NCI-H510A treated with DMSO at 0.1 percent for 48 hours (cell line): ENCODE data around the gene MIB2.
A peak's percentile ranks its signal among the peaks of the same experiment; 100 is the strongest.
"Not testable (repeated sequence)": the region's sequence is repeated elsewhere in the genome, so short reads cannot be mapped to it uniquely, and the experiment has no call there.

Source experiments
- DNase-seq: peaks from one replicate; lab custom pipeline; 2025; lab: John Stamatoyannopoulos, UW

MIB2 gene

GRCh38 chr1:1627261-1627828 is 12.0 kb downstream of the MIB2 start:
- DNase-seq = no peak

- no peak for DNase-seq
Observed at GRCh38 chr1:1627829-1628753, 12.8 kb downstream of the MIB2 start.

- DNase-seq = no peak
Observed at GRCh38 chr1:1628754-1629429, 13.6 kb downstream of the MIB2 start.

- DNase-seq = no peak
Observed at GRCh38 chr1:1629430-1630190, 14.3 kb downstream of the MIB2 start.

GRCh38 chr1:1630191-1630964 is 15.1 kb downstream of the MIB2 start:
- peak; percentile 93 for DNase-seq

- DNase-seq = no peak
Observed at GRCh38 chr1:1630965-1631781, 15.9 kb downstream of the MIB2 start.

DNA sequence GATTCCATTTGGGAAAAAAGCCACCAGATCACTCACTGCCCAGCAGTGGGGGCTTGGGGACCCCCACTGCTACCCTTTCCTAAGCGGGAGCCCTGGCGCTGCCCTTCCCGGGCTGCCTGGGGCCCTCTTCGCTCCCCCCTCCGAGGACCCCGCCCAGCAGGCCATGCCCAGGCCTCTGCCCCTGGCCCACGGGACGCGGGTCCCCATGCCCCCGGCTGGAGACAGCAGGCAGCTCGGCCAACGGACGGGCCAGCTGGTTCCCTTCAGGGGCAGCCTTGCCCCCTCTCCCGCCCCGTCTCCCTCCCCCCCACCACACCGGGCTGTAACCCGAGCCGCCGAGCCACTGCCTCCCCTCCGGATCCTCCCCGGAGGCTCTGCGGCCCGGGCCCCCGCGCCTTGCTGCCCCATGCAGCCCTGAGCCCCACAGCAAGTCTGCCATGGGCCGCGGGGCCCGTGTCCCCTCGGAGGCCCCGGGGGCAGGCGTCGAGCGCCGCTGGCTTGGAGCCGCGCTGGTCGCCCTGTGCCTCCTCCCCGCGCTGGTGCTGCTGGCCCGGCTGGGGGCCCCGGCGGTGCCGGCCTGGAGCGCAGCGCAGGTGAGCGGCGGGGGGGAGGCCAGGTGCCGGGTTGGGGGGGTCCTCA is 16.6 kb downstream of the MIB2 start, which contains the start of gene MMP23B:
Gene MMP23B (plus strand): TSS at position 392 of the 639 bp plus-strand sequence. CDS start 46 bp downstream, at position 438.
- peak; percentile 49 for DNase-seq

GRCh38 chr1:1633409-1633808 is 18.1 kb downstream of the MIB2 start:
- not testable (repeated sequence) for DNase-seq

- DNase-seq = not testable (repeated sequence)
Observed at GRCh38 chr1:1634613-1635012, 19.3 kb downstream of the MIB2 start.

DNA sequence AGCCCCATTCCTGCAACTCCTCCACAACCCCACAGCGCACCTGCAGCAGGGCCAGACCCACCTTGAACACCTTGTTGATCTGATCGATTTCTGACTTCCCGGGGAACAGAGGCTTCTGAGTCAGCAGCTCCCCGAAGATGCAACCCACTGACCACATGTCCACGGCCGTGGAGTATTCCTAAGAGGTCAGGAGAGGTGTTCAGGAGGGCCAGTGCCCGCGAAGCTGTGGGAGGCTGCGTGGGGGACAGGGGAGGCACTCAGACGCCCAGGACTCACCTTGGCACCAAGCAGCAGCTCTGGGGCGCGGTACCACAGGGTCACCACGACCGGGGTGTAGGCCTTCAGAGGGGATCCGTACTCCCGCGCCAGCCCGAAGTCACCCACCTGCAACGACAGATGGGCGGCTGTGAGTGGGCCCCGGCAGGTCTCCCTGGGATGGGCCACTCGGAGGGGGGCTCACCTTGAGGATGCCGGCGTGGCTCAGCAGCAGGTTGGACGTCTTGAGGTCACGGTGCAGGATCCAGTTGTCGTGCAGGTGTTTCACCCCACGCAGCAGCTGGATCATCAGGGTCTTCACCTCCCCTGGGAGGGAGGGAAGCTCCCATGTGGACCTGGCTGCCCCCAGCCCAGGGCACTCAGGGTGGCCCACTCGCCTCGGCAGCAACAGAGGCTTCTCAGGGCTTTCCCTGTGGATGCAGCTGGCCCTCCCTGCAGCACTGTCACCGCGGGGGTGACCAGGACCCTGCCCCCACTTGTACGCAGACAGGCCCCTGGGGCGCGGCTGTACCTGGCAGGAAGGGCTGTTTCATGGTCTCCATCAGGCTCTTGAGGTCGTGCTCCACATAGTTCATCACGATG is 21.6 kb downstream of the MIB2 start:
- DNase-seq = not testable (repeated sequence)

- not testable (repeated sequence) for DNase-seq
Observed at GRCh38 chr1:1637479-1637875, 22.2 kb downstream of the MIB2 start.

DNA sequence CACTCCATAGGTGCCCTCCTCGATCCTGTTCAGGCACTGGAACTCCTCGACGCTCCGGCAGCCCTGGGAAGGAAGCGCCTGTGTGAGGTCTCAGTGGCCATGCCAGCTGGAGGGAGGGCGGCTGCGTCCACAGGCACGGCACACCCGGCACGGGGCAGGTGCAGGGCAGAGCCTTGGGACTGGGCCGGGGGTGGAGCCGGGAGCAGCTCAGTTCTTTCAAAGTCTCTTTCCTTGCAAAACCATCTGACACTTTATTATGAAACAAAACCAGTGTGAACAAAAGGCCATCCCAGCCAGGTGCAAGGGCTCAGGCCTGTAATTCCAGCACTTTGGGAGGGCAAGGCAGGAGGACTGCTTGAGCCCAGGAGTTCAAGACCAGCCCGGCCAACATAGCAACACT is 23.2 kb downstream of the MIB2 start:
- not testable (repeated sequence) for DNase-seq

GRCh38 chr1:1639368-1639767 is 24.1 kb downstream of the MIB2 start:
- not testable (repeated sequence) for DNase-seq

DNA sequence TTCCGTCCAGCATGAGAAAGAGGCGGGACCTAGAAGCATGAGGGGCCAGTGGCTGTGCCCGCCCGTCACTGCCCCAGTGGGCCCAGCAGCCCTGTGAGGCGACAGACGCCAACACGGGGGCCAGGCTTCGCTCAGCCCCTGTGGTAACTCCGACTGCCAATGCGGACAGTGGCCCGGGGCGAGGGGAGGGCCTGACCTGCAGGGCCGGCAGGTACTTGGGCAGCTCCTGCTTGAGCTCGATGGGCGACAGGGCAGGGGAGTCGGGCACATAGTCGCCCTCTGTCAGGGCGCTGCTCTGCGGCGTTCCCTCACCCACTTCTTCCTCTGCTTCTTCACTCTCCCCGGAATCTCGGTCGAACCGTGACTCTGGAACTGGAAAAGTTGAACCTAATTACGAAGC is 24.8 kb downstream of the MIB2 start:
- DNase-seq = not testable (repeated sequence)

GRCh38 chr1:1640711-1641461 is 25.6 kb downstream of the MIB2 start:
- DNase-seq = not testable (repeated sequence)

DNA sequence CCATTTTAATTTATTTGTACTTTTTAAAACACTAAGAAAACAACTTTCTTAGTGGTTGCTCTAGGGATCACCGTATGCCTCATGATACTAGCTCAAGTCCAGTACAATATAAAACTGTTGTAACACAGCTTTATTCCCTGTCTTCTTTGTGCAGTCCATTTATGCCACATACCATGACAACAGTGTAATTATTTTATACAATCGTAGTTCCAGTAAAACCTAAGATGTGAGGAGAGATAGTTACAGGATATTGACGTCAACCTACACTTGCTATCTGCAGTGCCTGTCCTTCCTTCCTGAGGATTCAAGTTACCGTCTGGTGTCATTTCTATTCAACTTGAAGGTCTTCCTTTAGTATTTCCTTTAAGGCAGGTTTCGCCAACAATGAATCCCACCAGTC is 31.0 kb downstream of the MIB2 start:
- not testable (repeated sequence) for DNase-seq

- DNase-seq = not testable (repeated sequence)
Observed at GRCh38 chr1:1647567-1648241, 32.4 kb downstream of the MIB2 start.
